ENCODE data around the gene PROSER3. TPM values are rescaled to one million over a fixed set of nuclear protein-coding genes. Genes with fewer than 3 reads are reported as not detected.

The PROSER3 gene
- total and polyA plus RNA-seq, 2 of the 13 experiments (the other 11 are each of a cell fraction or from before 2014, with no cell fraction given) = 5.1 to 5.7 TPM

- intact Hi-C loops (cut with micrococcal nuclease; ENCODE audit: unreplicated experiment) = loop anchor here (10.0 kb wide), 1 partner anchor 54 kb away; no protein-coding TSS in a partner anchor
- in situ Hi-C loops (cut with HindIII; ENCODE audit: extremely low pct_ligation_motif_present, low pct_unique_long_range_greater_than_20kb) = no loop called here
- WGBS (ENCODE audit: low lambda C conversion rate) = 1% methylated on average over 32 of the region's 45 CpGs
- H3K4me3 ChIP-seq (replicated peaks in 1 of 3; ENCODE audit: insufficient read depth in 1 of 3, low read depth in 2 of 3, low read length in 3 of 3) = peak within 1 kb of the TSS; percentile 89 to 100 (median 89)
- peak within 1 kb of the TSS; percentile 76 for H2AFZ ChIP-seq (ENCODE audit: low read length)
- ATAC-seq (peak; percentile 91), DNase-seq (ENCODE audit: low spot score) (peak; percentile 99), FAIRE-seq (peak; percentile 99)
- ChIA-PET CTCF (ENCODE audit: low intra/inter-chr PET ratio, low total read pairs) (no interaction called here), POLR2A (interaction anchor here (0.7 to 1.8 kb wide), 19 partner anchors 8 to 742 kb away, joined by 3 to 19 read pairs (median 5); partner anchors contain the start of genes COX6B1, HSPB6 and PRODH2)
- H3K9ac ChIP-seq (ENCODE audit: insufficient read depth, low read depth, low read length) = peak within 1 kb of the TSS; percentile 97
- no peaks in the 10 kb centered on the region for H3K9me3 ChIP-seq (ENCODE audit: low read length)
- H3K27me3 ChIP-seq (ENCODE audit: control insufficient read depth in 1 of 2, insufficient read depth in 2 of 2, low read length in 2 of 2) = no peaks in the 10 kb centered on the region; a peak in 1 of 5 replicates
- H3K36me3 ChIP-seq (replicated peaks in 1 of 2; ENCODE audit: control insufficient read depth in 1 of 2, insufficient read depth in 2 of 2, low read length in 2 of 2) = peaks cover 3 to 10% of the 10 kb centered on the region in 2 experiments; a peak in 3 of 5 replicates
- peaks cover 41% of the 10 kb centered on the region for H3K4me1 ChIP-seq (ENCODE audit: insufficient read depth, low read length)
- peaks cover 20% of the 10 kb centered on the region for H3K79me2 ChIP-seq (ENCODE audit: insufficient read depth, low read length)
- peak within 1 kb of the TSS; percentile 68 for H3K27ac ChIP-seq (ENCODE audit: extremely low read length, insufficient read depth, low read length)
- H3K4me2 ChIP-seq (ENCODE audit: low read depth, low read length) = peak within 1 kb of the TSS; percentile 90
- no peaks in the 10 kb centered on the region for H4K20me1 ChIP-seq (ENCODE audit: insufficient read depth, low read length)
- TSS peak; percentile 77 for BruUV-seq (replicated peaks)
- no peak for TF ChIP-seq GLMP (CRISPR knock-in tag; IDR thresholded peaks at IDR 0.05; ENCODE audit: borderline replicate concordance)
- TF ChIP-seq FOXM1 (CRISPR knock-in tag; IDR thresholded peaks at IDR 0.05) = no peak
- TF ChIP-seq RBFOX2 (IDR thresholded peaks at IDR 0.05; ENCODE audit: low read depth, low read length) = peak; percentile 58
- 0 out of 2 replicates have a peak, but pooled peaks have one; percentile 31 for TF ChIP-seq ZNF746 (CRISPR knock-in tag; IDR thresholded peaks at IDR 0.05)
- TF ChIP-seq DMTF1 (CRISPR knock-in tag; IDR thresholded peaks at IDR 0.05) = no peak
- TF ChIP-seq SALL1 (CRISPR knock-in tag; IDR thresholded peaks at IDR 0.05) = peak; percentile 63
- no peak for TF ChIP-seq ZXDC (CRISPR knock-in tag; IDR thresholded peaks at IDR 0.05)
- TF ChIP-seq ZNF607 (CRISPR knock-in tag; IDR thresholded peaks at IDR 0.05; ENCODE audit: borderline replicate concordance) = no peak
- TF ChIP-seq E2F2 (CRISPR knock-in tag; IDR thresholded peaks at IDR 0.05; ENCODE audit: borderline replicate concordance) = no peak
- no peak for TF ChIP-seq TOPORS (CRISPR knock-in tag; IDR thresholded peaks at IDR 0.05)
- no peak for TF ChIP-seq SNRNP70 (IDR thresholded peaks at IDR 0.05; ENCODE audit: low read depth, low read length)
- peak; percentile 35; the same call in 1 of the 2 replicates for TF ChIP-seq ZNF362 (CRISPR knock-in tag; IDR thresholded peaks at IDR 0.05; ENCODE audit: borderline replicate concordance)
These were observed 9.6 kb upstream of the PROSER3 start, which contains the start of gene LIN37 for GRCh38 chr19:35748106-35749020. Gene LIN37, plus strand, starts transcription at chr19:35748576. Its CDS starts 149 bp downstream, at chr19:35748725.

All from HepG2 (cell line).